SK-N-MC (cell line): Measurements from ENCODE around the gene SRBD1.

Experiments used
- EZH2 ChIP-seq: fragments of 200-600 bp; sonication (generic); IDR thresholded peaks from one replicate; pipeline ENCODE4 v1.6.1; 2017; ENCODE audit warnings: antibody characterized with exemption
- FOXP2 ChIP-seq: optimal IDR thresholded peaks from 2 replicates; pipeline ENCODE3; 2011; ENCODE audit warnings: mild to moderate bottlenecking, moderate library complexity; ENCODE audit not compliant: insufficient read depth; ENCODE audit errors: extremely low read length, control extremely low read depth

- no peak for TF ChIP-seq EZH2
- no peak for TF ChIP-seq FOXP2
Observed at GRCh38 chr2:45483997-45484396, 127.1 kb downstream of the SRBD1 start.
